ENCODE results near the gene DNAH6.

DNA sequence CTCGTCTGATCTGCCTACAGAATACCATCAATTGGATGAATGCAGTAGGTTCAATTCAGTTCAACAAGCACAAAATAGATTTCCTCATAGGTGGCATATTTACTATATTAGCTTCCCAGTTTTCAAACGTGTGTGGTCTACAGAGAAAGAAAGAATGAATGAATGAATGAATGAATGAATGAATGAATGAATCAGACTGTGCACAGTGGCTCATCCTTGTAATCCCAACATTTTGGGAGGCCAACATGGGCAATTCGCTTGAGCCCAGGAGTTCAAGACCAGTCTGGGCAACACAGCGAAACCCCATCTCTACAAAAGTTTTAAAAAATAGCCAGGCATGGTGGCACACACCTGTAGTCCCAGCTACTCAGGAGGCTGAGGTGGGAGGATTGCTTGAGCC lies 269.7 kb downstream of the DNAH6 start:
- TF ChIP-seq, protein P1, sequence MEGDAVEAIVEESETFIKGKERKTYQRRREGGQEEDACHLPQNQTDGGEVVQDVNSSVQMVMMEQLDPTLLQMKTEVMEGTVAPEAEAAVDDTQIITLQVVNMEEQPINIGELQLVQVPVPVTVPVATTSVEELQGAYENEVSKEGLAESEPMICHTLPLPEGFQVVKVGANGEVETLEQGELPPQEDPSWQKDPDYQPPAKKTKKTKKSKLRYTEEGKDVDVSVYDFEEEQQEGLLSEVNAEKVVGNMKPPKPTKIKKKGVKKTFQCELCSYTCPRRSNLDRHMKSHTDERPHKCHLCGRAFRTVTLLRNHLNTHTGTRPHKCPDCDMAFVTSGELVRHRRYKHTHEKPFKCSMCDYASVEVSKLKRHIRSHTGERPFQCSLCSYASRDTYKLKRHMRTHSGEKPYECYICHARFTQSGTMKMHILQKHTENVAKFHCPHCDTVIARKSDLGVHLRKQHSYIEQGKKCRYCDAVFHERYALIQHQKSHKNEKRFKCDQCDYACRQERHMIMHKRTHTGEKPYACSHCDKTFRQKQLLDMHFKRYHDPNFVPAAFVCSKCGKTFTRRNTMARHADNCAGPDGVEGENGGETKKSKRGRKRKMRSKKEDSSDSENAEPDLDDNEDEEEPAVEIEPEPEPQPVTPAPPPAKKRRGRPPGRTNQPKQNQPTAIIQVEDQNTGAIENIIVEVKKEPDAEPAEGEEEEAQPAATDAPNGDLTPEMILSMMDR (IDR thresholded peaks at IDR 0.05) = no peak
- TF ChIP-seq POLR2A (IDR thresholded peaks at IDR 0.05) = no peak
